ENCODE data around the gene SNAP25. TPM values are rescaled to one million over a fixed set of nuclear protein-coding genes. Genes with fewer than 3 reads are reported as not detected.

The SNAP25 gene
- total RNA-seq, 1 donor from 2014 or later = 4.3 TPM

DNA sequence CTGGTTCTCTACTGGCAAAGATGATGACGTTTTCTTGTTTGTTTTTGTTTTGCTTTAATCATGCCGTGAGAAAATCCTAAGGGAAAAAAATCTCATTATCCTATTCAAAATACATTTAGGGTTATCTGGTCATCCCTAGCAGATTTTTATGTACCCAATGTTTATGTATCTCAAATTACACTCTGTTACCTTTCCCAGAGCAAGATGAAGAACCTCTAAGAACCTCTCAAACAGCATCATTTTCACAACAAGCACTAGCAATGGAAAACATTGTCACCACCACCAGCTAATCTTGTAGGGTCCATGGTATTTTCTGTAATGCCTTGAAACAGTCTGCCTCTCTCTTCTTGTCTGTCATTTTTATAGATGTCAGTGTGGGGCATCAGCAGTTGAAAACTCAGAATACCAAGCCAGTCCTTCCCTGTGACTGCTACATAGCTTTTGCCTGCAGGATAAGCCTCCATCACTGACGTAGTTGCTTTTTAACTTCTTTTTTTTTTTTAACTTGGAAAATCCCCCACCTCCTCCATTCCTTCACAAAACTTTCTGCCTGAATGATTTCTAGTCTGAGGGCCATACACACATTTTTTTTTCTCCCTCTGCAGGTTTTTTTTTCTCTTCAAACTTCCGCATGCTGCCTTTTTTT lies 2.4 kb upstream of the SNAP25 start:
- DNase-seq (ENCODE audit: low spot score) = no peak

DNA sequence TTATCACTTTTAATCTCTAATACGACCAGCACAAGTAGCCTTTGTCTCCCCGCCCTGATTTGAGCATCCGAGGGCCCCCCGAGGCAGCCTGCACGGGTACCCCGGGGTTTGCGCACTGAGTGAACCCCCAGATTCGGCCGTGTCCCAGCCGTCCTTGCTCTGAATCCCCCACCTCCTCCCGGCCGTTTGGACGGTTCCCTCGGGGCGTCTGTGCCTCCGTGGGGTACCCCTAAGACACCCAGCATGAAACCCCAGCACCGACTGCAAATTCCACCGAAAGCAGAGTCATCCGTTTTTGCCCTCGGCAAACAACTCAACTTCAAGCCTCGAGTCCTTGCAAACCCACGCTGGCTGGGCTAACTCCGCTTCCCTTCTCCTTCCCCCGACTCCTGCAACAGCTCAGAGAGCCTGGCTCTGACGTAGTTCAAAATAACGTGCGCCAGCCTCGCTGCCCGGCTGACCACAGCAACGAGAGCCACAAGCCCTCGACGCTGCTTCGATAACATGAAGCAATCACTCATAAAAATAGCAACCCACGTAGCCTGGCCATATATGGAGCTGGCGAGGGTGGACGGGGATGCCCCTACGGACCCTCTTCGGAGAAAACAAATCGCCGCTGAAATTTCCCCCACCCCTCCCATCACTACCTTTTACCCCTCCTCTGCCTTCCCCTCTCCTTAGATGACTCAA lies 764 bp upstream of the SNAP25 start:
- DNase-seq (ENCODE audit: low spot score) = peak; percentile 58

DNA sequence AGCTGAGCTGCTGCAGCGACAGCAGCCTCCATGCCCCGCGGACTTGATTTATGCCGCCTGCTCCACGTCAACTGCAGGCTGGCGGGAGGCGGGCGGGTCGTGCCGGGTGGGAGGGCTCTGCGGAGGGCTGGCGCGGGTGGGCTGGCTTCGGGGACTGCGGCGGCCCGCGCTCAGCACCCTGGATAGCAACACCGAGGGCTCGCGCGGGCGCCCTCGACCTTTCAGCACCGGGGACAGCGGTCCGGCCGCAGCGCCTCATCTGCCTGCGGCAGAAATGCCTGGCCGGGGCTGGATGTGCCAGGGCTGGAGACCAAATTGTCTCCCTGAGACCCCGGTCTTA lies 792 bp downstream of the SNAP25 start:
- peak; percentile 70 for DNase-seq (ENCODE audit: low spot score)

DNA sequence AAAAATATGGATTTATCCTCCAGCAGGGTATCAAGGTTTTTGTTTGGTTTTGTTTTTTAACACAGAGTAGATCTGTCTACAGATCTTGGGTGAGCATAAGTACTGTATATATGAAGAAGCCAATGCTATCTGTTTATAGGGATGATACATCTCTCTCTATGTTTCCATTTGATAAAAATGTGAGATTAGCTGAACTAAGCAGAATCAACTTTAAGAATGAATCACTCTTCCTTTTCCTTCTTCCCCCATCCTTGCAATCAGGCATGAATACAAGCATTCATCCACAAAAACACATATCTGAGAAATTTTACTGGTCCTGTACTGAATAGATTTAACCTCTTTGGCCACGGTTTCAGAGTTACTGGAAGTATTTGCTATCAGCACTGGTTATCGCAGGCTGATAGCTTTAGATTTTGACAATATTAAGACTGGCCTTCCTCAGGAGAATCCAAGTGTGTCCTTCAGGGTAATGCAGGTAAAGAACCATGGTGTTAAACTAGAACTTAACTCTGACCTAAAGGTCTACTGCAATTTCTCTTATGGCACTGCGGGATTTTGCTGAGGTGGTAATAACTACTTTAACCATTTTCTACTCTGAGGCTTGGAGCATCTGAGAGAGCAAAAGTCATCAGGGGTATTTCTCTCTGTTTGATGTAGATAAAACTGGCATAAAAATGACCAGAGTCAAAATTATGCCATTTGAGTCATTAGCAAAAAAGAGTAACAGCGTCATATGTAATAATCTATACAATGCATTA lies 1.5 kb downstream of the SNAP25 start:
- no peak for DNase-seq (ENCODE audit: low spot score)

DNA sequence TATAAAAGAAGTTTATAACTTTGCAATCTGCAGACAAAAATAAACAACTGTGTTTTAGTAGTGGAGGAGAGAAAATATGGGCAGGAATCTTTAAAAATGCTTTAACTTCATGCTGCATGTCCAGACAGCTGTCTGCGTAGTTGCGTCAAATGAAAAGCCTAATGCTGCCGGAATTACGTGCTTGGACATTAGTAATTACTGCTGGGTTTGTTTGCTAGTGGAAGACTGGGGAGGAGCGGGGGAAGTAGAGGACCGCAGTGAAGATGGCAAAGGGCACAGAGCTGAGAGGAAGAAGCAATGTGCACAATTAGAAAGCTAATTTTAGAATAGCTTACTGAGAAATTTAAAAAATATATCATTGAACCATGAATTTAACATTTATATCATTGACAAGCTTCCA lies 2.4 kb downstream of the SNAP25 start:
- DNase-seq (ENCODE audit: low spot score) = no peak

DNA sequence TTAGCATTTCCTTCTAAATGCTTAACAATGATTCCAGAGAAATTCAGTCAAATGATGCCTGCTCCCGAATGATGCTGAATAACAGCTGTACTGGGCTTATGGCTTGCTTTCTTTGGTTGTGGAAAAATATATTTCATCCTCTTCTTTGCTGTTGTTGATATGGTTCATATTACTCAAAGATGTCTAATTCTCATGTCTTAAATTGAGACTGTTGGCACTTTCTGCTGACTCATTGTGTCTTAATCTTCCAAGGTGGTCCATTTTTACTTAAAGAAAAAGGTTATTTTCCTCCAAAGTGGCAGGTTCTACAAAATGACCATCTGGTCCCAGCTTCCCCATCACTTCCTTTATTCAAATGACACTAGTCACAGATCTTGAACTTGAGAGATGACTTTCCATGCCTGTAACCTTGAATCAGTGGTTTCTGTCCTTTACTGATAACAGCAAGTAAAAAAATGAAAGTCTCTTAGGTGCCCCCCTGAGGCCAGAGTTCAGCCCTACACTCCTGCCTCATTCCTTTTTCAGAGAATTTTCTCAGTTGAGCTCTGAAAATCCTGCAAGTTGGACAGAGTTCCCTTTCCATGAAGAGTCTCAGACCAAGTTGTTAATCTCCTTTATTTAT lies 6.9 kb downstream of the SNAP25 start:
- no peak for DNase-seq (ENCODE audit: low spot score)

DNA sequence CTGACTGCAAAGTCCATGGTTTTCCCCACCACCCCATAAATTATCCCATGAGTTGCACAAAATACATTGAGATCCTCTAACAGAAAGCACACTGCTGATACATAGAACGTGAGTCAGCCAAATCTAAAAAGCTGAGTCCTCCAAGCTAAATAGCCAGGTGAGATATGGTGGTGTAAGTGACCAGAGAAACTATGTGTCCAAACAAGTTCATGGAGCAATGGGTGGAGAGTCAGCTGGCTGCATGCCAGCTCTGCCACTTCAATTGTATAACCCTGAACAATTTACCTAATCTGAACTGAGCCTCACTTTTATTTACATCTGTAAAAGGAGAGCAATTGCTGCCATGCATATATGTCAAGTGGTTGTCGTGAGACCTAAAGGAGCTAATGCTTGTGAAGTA lies 9.7 kb downstream of the SNAP25 start:
- DNase-seq (ENCODE audit: low spot score) = no peak

DNA sequence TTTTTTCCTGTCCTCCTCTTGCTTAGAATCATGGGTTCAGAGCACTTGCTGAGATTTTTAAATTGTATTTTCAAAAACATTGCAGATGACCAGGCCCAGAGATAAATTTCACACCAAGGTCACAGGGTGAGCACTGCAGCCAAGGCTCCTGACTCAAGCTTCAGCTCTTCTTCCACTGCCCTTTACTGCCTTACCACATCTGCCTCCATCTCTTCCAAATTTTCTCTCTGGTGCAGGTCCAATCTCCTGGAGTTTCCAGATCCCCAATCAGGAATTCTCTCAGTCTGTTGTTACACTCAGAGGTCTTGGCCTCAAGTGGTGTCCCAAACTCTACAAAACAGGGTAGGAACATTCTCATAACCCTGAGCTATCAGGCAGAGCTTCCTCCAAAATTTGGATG lies 12.7 kb downstream of the SNAP25 start:
- DNase-seq (ENCODE audit: low spot score) = no peak

DNA sequence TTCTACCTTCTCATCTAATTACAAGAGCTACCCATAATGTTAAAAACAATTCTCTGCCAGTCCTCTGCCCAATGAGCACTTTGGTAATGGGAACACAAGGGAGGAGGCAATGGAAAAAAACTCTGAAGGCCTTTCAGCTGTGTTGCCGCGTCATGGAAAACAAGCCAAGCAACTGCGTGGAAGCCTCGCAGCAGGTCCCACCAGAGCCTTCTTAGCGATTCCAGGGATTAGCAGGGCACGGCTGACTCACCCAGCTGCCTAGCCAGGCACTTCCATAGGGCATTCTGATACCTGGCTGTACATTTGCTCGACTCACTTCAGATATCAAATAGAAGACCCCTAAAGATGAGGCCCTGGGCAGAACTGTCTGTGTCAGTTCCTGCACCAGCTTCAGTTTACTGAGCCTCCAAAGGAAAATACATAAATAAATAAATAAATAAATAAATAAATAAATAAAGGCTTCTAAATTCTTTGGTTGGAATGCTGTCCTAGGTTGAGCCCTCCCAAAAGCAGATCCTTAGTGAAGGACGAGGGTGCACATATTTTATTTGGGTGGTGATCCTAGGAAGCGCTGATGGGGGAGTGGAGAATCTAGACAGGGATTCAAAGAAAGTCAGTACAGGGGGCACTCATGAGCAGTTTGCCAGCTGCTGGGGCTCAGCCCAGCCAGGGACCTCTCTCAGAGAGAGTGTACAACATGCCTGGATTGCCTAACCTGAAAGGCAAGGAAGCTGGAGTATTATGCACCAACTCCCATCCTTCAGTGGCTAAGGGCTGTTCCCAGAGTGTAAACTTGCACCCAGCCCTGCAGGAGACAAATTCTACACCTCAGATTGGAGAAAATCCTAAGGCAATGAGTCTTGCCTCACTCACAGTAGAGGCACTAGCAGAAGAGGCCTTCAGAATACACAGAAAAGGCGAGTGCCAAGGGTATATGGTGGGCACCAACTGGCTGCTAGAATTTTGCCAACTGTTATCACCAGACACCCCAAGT lies 18.2 kb downstream of the SNAP25 start:
- DNase-seq (ENCODE audit: low spot score) = no peak

DNA sequence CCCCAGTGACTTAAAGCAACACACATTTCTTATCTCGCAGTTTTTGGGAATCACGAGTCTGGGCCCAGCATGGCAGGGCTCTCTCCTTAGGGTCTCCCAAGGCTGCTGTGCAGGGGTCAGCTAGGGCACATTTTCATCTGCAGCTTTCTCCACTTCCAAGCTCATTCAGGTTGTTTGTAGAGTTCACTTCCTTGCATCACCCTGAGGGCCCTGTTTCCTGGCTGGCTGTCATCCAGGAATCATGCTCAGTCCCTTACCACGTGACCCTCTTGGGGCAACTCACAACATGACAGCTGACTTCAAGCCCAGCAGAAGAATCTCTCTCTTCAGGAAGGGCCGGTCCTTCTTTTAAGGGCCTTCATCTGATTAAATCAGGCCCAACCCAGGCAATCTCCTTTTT lies 21.3 kb downstream of the SNAP25 start:
- peak; percentile 80 for DNase-seq (ENCODE audit: low spot score)

DNA sequence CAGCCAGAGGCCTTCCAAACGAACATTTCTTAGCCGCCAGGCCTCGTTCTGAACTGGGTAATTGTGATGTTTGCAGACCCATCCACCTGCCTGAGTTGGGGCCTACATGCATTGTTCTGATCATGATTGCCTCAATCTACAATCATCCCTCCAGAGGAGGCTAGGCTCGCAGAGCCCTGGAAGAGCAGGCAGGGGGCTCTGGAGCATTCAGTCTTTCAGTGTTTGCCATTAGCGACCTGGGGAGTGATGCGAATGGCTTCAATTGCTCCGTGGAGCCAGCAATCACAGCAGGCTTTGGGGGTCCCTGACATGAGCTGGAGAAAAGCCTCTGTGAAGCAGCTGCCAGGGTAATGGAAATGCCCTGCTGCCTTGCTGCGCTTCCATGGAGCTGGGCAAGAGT lies 22.0 kb downstream of the SNAP25 start:
- DNase-seq (ENCODE audit: low spot score) = no peak

DNA sequence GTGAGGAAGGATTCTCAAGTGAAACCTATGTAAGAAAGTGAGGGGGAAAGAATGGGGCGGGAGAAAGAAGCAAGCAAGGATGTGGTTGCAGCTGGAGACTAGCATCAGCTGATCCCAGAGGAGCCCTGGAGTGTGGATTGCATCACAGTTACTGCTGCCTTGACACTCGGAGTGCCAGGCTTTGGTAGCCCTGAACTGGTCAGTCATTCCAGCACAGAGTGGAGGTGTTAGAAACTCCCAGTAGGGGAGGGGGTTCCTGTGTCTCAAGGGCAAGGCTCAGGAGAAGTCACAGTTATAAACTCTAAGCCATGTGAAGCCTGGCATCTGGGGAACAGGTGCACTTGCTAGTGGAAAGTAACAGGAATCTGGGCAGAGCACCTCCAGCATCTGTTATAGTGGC lies 23.5 kb downstream of the SNAP25 start:
- no peak for DNase-seq (ENCODE audit: low spot score)

DNA sequence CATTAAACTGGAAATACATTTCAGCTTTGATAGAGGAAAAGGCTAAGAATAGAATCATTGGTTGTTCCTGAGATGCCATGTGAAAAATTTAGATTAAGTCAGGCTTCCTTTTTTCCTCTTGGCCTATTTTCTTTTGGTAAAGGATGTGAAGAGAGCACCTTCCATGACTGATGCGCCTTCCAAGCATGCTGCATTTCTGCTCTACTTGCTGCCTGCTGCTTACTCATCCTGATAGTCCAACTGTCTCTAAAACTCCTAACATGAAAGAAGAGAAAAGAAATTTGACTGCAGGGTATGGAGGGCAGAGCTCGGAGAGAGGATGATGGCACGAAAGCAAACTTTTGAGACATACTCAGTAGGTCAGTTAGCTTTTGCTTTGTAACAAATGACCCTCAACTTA lies 28.8 kb downstream of the SNAP25 start:
- DNase-seq (ENCODE audit: low spot score) = no peak

DNA sequence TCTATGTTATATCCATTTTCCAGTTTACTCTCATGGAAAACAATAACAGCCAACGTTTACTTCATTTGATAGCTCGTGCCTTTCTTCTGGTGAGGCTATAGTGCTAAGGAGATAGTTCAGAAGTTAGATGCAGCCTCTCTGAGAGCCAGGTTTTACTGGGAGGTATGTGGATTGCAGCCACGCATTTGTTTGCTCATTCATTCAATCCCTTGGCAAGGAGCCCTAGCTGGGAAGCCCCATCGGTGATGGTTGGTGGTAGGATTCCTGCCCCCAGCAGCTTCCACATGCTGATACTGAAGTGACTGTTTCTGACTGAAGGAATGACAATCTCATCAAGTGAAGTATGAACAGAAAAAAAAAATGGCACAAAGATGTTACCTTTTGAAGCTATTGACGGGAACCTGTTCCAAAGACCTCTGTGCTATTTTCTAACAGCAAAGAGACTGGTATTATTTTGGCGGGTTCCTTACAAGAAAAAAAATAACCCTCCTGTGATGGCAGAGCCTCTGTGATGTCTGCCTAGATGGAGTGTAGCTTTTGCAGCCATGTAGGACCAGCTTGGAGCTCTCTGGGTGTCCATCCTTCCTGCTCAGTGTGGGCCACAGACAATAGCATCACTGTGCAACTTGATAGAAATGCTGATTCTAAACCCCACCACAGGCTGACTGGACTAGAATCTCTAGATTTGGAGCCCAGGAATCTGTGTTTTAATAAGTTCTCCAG lies 30.6 kb downstream of the SNAP25 start:
- no peak for DNase-seq (ENCODE audit: low spot score)

DNA sequence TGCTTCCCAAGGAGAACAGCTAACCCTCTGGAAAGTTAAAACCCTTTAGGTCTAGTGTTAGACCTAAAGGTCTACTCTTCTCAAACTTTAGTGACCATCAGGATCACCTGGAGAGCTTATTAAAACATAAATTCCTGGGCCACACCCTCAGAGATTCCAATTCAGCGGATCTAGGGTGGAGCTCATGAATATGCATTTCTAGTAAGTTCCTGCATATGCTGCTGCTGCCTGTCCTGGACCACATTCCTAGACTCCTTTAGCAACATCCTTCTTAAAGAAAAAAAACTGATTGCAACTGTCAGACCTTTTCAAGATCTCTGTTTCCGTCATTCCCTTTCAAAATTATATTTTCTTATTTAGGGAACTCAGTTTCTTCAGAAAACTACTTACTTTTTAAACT lies 31.2 kb downstream of the SNAP25 start:
- DNase-seq (ENCODE audit: low spot score) = no peak

DNA sequence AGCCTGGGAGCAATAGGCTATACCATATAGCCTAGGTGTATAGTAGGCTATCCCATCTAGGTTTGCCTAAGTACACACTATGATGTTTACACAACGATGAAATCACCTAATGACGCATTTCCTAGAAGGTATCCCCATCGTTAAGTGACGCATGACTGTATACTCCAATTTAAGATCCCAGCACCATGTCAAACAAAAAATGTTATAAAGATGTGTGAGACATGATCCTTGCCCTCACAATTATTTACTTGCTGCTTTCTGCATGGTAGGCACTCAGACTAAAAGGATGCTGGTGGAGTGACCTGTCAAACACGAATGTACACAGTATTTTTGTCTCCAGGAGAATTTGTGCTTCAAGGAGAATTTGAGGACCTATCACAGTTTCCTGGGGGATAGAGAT lies 32.3 kb downstream of the SNAP25 start:
- DNase-seq (ENCODE audit: low spot score) = no peak

DNA sequence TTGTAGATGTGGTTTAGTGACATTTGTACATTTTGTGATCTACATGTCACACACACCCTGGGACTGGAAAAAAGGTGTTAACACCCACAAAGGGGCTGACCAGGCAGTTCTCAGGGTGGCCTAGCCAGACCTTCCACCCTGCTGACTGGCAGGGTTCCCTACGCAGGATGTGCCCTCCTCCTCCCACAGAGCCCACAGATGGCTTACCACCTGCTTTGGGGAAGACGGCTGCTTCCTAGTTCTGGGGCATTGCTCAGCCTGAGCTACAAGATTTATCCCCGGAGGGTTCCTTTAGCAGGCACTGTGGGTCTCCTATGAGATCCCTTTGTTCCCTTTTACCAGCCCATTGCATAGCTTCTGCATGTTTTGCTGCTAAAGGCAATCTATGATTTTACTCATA lies 35.1 kb downstream of the SNAP25 start:
- DNase-seq (ENCODE audit: low spot score) = no peak

DNA sequence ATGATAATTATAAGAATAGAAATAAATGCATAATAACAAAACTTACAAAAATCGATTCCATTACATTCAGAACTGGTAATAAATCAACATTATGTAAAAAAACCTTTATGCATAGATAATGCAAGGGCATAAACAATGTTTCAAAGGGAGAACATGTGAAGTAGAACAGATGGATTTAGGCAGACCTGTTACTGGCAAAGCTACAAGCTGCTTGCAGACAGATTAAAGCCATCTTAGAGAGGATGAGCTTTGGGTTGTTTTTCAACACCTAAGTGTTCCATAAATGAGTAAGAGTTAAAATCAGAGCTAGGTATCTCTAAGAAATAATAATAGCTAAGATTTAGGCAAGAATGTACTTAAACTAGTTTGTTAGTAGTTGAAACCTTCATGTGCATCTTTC lies 37.2 kb downstream of the SNAP25 start:
- DNase-seq (ENCODE audit: low spot score) = no peak

DNA sequence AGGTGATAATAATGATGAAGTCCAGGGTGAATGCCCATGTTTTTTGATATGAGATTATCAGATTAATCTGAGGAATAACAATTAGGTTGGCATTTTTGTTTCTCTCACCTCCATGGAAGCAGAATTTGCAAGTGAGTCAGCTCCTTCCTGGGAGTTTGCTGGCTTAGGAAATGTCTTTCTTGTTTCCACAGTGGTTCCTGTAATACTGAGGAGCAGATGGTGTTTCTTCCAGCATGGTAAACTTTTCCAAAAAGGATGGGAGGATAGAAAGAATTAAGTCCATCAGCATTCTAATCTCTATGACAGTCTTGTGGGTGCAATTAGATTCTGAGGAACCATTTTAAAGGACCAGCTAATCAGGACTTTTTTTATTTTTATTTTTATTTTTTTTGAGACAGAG lies 40.5 kb downstream of the SNAP25 start:
- no peak for DNase-seq (ENCODE audit: low spot score)

DNA sequence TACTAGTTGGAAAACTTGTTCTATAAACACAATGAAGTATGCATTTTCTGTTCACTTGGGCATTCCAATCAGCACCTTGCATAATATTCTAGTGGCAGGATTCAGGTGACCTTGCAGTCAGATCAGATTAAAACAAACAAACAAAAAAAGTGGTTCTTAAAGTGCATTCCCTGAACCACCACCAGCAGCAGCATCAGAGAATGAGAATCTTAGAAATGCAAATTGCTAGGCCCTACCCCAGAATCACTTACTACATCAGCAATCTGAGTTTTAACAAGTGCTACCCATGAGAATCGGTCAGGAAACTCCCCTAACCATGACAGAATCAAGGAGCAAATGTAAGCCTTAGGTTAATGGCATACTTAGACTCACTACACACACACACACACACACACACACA lies 41.7 kb downstream of the SNAP25 start:
- DNase-seq (ENCODE audit: low spot score) = no peak

DNA sequence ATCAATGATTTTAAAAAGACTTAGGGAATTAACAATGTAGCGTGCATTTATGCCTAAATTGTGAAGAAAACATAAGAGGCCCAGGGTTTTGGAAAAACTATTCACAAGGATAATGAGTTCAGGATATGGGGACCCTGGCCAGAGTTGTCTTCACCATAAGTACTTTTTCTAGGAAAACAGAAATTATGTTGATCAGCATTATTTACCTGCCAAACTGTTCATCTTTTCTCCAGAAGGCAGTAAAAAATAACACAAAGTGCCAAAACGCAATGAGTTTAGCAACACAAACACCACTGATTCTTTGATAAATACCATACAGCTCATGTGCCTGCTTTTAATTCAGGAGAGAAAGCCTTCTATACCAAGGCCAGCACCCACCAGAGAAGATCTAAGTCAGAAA lies 43.1 kb downstream of the SNAP25 start:
- DNase-seq (ENCODE audit: low spot score) = no peak
